ENCODE data around the gene MS4A3. TPM values are rescaled to one million over a fixed set of nuclear protein-coding genes. Genes with fewer than 3 reads are reported as not detected.
"Not testable (repeated sequence)": the region's sequence is repeated elsewhere in the genome, so short reads cannot be mapped to it uniquely, and the experiment has no call there.

Gene MS4A3
- polyA plus RNA-seq, 2 of the 4 experiments (the other 2 are of a cell fraction): not detected

DNA sequence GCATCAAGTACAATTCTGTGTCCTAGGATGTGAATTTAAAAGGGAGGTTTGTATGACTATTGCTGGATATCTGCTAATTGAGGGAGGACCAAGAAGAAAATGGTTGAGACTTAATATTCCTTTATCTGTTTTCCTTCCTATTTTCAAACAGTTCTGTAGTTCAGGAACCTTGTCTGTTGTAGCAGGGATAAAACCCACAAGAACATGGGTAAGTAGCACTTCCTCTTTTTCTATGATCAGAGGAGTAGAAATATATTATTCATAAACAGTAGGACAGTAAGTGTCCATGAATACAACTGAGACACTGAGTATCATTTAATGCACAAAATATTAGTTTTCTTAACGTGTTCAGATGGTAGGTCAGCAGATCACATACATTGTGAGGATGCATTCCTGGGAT is 7.6 kb downstream of the MS4A3 start:
- 0% methylated on average over 1 of the region's 1 CpG for WGBS (ENCODE audit: missing lambda C conversion rate)
- no peak for TF ChIP-seq FOSL2 (IDR thresholded peaks at IDR 0.05)
- no peak for TF ChIP-seq FOSL2 (CRISPR knock-in tag; IDR thresholded peaks at IDR 0.05)
- TF ChIP-seq HOXB13 (CRISPR knock-in tag; IDR thresholded peaks at IDR 0.05; ENCODE audit: low read depth): no peak
- TF ChIP-seq HEYL (CRISPR knock-in tag; IDR thresholded peaks at IDR 0.05): no peak
- TF ChIP-seq SMC3 (IDR thresholded peaks at IDR 0.05): no peak
- no peak for TF ChIP-seq MAFK (IDR thresholded peaks at IDR 0.05; ENCODE audit: partially characterized antibody)
- TF ChIP-seq POLR2AphosphoS2 (conservative IDR thresholded peaks at IDR 0.05; ENCODE audit: low read length): no peak
- TF ChIP-seq ZC3H11A (IDR thresholded peaks at IDR 0.05): no peak
- no peak for TF ChIP-seq ZNF302 (CRISPR knock-in tag; IDR thresholded peaks at IDR 0.05)
- no peak for TF ChIP-seq JUN (IDR thresholded peaks at IDR 0.05)
- TF ChIP-seq ZSCAN20 (CRISPR knock-in tag; IDR thresholded peaks at IDR 0.05): no peak
- no peak for TF ChIP-seq HOXA7 (CRISPR knock-in tag; IDR thresholded peaks at IDR 0.05)

GRCh38 chr11:60065801-60066200 is 9.3 kb downstream of the MS4A3 start:
- TF ChIP-seq JUN (IDR thresholded peaks at IDR 0.05) (no peak), PHF8 (IDR thresholded peaks at IDR 0.05; ENCODE audit: borderline replicate concordance, low read depth) (no peak), CHD2 (IDR thresholded peaks at IDR 0.05; ENCODE audit: low read length, partially characterized antibody) (no peak), ATOH8 (CRISPR knock-in tag; IDR thresholded peaks at IDR 0.05; ENCODE audit: low read depth) (no peak), EHMT2 (IDR thresholded peaks at IDR 0.05; ENCODE audit: low read depth) (no peak), EHF (CRISPR knock-in tag; IDR thresholded peaks at IDR 0.05) (no peak)
- no peak for FAIRE-seq
- no peaks in the 10 kb centered on the region for H3K9me3 ChIP-seq
- H3K27ac ChIP-seq: no peak overlapping the region
- no peak for ATAC-seq
- no peak overlapping the region for H3K4me3 ChIP-seq
- no peaks in the 10 kb centered on the region for H3K4me1 ChIP-seq
- WGBS (ENCODE audit: missing lambda C conversion rate): 14% methylated on average over 1 of the region's 1 CpG
- ChIA-PET POLR2A (no interaction called here), CTCF (interaction anchor here (1.1 kb wide), 1 partner anchor 12 kb away, joined by 3 read pairs; no protein-coding TSS in a partner anchor)
- no peak overlapping the region for H3K4me2 ChIP-seq
- no peak for DNase-seq (ENCODE audit: low read depth in 1 of 2, low spot score in 1 of 2)

More for the DNA sequence above, 7.6 kb downstream of the MS4A3 start:
- no peak overlapping the region for H3K27ac ChIP-seq
- DNase-seq (ENCODE audit: low read depth in 1 of 2, low spot score in 1 of 2): no peak
- POLR2A ChIA-PET: no interaction called here
- ATAC-seq: no peak
- FAIRE-seq: no peak
- H3K4me2 ChIP-seq: no peak overlapping the region
- no peaks in the 10 kb centered on the region for H3K4me1 ChIP-seq
- CTCF ChIA-PET: no interaction called here
- no peak overlapping the region for H3K4me3 ChIP-seq
- no peaks in the 10 kb centered on the region for H3K9me3 ChIP-seq

DNA sequence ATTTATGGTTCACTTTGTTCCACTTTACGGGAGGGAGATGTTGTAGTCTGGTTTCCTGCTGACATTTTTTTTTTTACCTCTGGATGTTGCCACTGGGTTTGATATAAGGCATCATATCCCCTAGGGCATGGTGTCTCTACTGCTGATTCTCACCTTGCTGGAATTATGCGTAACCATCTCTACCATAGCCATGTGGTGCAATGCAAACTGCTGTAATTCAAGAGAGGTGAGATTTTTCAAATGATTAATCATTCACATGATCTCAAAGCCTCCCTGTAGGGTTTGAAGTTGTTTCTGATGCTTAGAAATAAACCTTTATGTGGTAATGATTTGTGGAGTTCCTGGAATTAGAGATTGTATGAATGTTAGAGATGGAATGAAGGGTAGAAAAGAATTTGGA is 13.0 kb downstream of the MS4A3 start:
- FAIRE-seq: no peak

DNA sequence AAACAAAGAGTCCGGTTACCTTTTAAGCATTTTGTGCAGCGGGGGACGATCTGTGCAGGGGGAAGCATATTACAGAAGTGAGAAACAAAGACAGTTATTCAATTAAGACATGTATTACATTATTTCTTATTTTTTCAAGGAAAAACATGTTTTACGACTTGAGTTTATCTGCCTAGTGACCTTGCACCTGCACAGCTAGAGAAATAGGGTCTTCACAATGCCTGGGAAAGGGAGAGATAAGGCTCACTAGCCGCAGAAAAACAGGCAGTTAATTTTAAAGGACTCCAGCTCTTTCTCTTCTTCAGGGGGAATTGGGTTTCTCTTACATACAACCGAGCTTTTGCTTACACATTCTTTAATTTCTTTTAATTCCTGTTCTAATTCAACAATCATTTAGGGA is 15.2 kb downstream of the MS4A3 start:
- WGBS (ENCODE audit: missing lambda C conversion rate): 28% methylated on average over 6 of the region's 6 CpGs
- FAIRE-seq; ATAC-seq; H3K4me3 ChIP-seq; H3K27ac ChIP-seq; CTCF ChIA-PET; H3K9me3 ChIP-seq; H3K4me1 ChIP-seq; DNase-seq (ENCODE audit: low read depth in 1 of 2, low spot score in 1 of 2); H3K4me2 ChIP-seq; POLR2A ChIA-PET: not testable (repeated sequence)

More for the DNA sequence above, 13.0 kb downstream of the MS4A3 start:
- Histone ChIP-seq H3K27ac (no peak overlapping the region), H3K4me2 (no peak overlapping the region), H3K4me1 (no peaks in the 10 kb centered on the region), H3K4me3 (no peak overlapping the region), H3K9me3 (no peaks in the 10 kb centered on the region)
- no peak for TF ChIP-seq JUNB (IDR thresholded peaks at IDR 0.05)
- no peak for TF ChIP-seq HDAC2 (IDR thresholded peaks at IDR 0.05)
- TF ChIP-seq GATA3 (IDR thresholded peaks at IDR 0.05; ENCODE audit: borderline replicate concordance): no peak
- TF ChIP-seq REST (IDR thresholded peaks at IDR 0.05): no peak
- no peak for TF ChIP-seq FOXS1 (CRISPR knock-in tag; IDR thresholded peaks at IDR 0.05)
- TF ChIP-seq HOXA7 (CRISPR knock-in tag; IDR thresholded peaks at IDR 0.05): no peak
- TF ChIP-seq NR3C1 (IDR thresholded peaks at IDR 0.05): no peak
- no peak for TF ChIP-seq HOXB13 (CRISPR knock-in tag; IDR thresholded peaks at IDR 0.05; ENCODE audit: low read depth)
- TF ChIP-seq NFE2L2 (conservative IDR thresholded peaks at IDR 0.05; ENCODE audit: low read length): no peak
- DNase-seq (ENCODE audit: low read depth in 1 of 2, low spot score in 1 of 2) (no peak), ATAC-seq (no peak)
- 5% methylated on average over 2 of the region's 2 CpGs for WGBS (ENCODE audit: missing lambda C conversion rate)
- ChIA-PET CTCF (interaction anchor here (1.5 kb wide), 1 partner anchor 195 kb away, joined by 3 read pairs; no protein-coding TSS in a partner anchor), POLR2A (no interaction called here)

Measured in A549 (cell line).